WTC11 (cell line): Measurements from ENCODE around the gene CDC20B. TPM values are rescaled to one million over a fixed set of nuclear protein-coding genes. Genes with fewer than 3 reads are reported as not detected.

Experiments used
- ATAC-seq: fragments of 200-7000 bp; cut with Tn5 transposase; 2 replicates; pipeline ENCODE4 v1.10.0; 2021; ENCODE audit warnings: mild to moderate bottlenecking, moderate library complexity
- CTCF ChIA-PET: fragments of 300-600 bp; sonication (Branson Sonifier 250); formaldehyde crosslinking; loops from one replicate; lab custom pipeline; 2021; ENCODE audit warnings: antibody characterized with exemption; lab: Charles Lee
- POLR2A ChIA-PET: fragments of 350-600 bp; sonication (Branson Sonifier 250); formaldehyde crosslinking; loops from one replicate; lab custom pipeline; 2021; ENCODE audit warnings: antibody characterized with exemption; lab: Charles Lee
- DNase-seq: peaks from one replicate; pipeline ENCODE4 v3.0.0; 2021; ENCODE audit warnings: low spot score
- H3K27ac Mint-ChIP-seq: 2 replicates; pipeline ENCODE4 v1.8.0; 2021; ENCODE audit warnings: mixed read lengths
- H3K27me3 Mint-ChIP-seq: 2 replicates; pipeline ENCODE4 v1.8.0; 2021; ENCODE audit warnings: low read depth, mild to moderate bottlenecking, moderate library complexity, mixed read lengths
- H3K36me3 Mint-ChIP-seq: 2 replicates; pipeline ENCODE4 v1.8.0; 2021; ENCODE audit warnings: mixed read lengths
- H3K4me1 Mint-ChIP-seq: 2 replicates; pipeline ENCODE4 v1.8.0; 2022; ENCODE audit warnings: mixed read lengths
- H3K4me3 Mint-ChIP-seq: 2 replicates; pipeline ENCODE4 v1.8.0; 2021; ENCODE audit warnings: mild to moderate bottlenecking, moderate library complexity, mixed read lengths
- H3K9me3 Mint-ChIP-seq: 2 replicates; pipeline ENCODE4 v1.8.0; 2021; ENCODE audit warnings: mixed read lengths
- CBFB ChIP-seq: sonication (generic); formaldehyde crosslinking; IDR thresholded peaks from 2 replicates; pipeline ENCODE4 v1.8.1; 2022; ENCODE audit warnings: mild to moderate bottlenecking, low read depth, missing genetic modification reagents
- CREM ChIP-seq: sonication (generic); formaldehyde crosslinking; IDR thresholded peaks from 2 replicates; pipeline ENCODE4 v1.8.1; 2022; ENCODE audit warnings: mild to moderate bottlenecking, missing genetic modification reagents, moderate library complexity
- ELF4 ChIP-seq: sonication (generic); formaldehyde crosslinking; IDR thresholded peaks from 2 replicates; pipeline ENCODE4 v1.8.1; 2022; ENCODE audit warnings: low read depth, mild to moderate bottlenecking, moderate library complexity, missing genetic modification reagents
- FOXJ3 ChIP-seq: sonication (generic); formaldehyde crosslinking; IDR thresholded peaks from 2 replicates; pipeline ENCODE4 v1.9.0; 2021; ENCODE audit warnings: missing genetic modification reagents, mild to moderate bottlenecking, borderline replicate concordance
- FOXP1 ChIP-seq: sonication (generic); formaldehyde crosslinking; IDR thresholded peaks from 2 replicates; pipeline ENCODE4 v1.8.0; 2022; ENCODE audit warnings: missing genetic modification reagents, mild to moderate bottlenecking, moderate library complexity, borderline replicate concordance
- GABPB1 ChIP-seq: sonication (generic); formaldehyde crosslinking; IDR thresholded peaks from 2 replicates; pipeline ENCODE4 v1.8.1; 2023; ENCODE audit warnings: mild to moderate bottlenecking, missing genetic modification reagents
- GRHL2 ChIP-seq: fragments of 250-450 bp; sonication (Bioruptor Pico); IDR thresholded peaks from 2 replicates; pipeline ENCODE4 v1.8.0; 2022; ENCODE audit warnings: mild to moderate bottlenecking, moderate library complexity; ENCODE audit not compliant: insufficient replicate concordance, severe bottlenecking
- GTF2I ChIP-seq: fragments of 250-450 bp; sonication (Bioruptor Pico); conservative IDR thresholded peaks from 2 replicates; pipeline ENCODE4 v1.4.0; 2021; ENCODE audit warnings: mild to moderate bottlenecking
- JAZF1 ChIP-seq: fragments of 250-450 bp; sonication (Bioruptor Pico); IDR thresholded peaks from 2 replicates; pipeline ENCODE4 v1.9.0; 2021; ENCODE audit warnings: moderate library complexity, mild to moderate bottlenecking, inconsistent platforms
- KAT7 ChIP-seq: sonication (generic); formaldehyde crosslinking; IDR thresholded peaks from 2 replicates; pipeline ENCODE4 v1.8.1; 2023; ENCODE audit warnings: missing genetic modification reagents, mild to moderate bottlenecking, borderline replicate concordance
- MYBL2 ChIP-seq: sonication (generic); formaldehyde crosslinking; IDR thresholded peaks from 2 replicates; pipeline ENCODE4 v1.8.1; 2023; ENCODE audit warnings: mild to moderate bottlenecking, moderate library complexity, missing genetic modification reagents
- NR1H2 ChIP-seq: sonication (generic); formaldehyde crosslinking; IDR thresholded peaks from 2 replicates; pipeline ENCODE4 v1.9.0; 2021; ENCODE audit warnings: mild to moderate bottlenecking, moderate library complexity, missing genetic modification reagents
- NR2C2 ChIP-seq: sonication (generic); formaldehyde crosslinking; IDR thresholded peaks from 2 replicates; pipeline ENCODE4 v1.8.0; 2022; ENCODE audit warnings: mild to moderate bottlenecking, missing genetic modification reagents
- NR3C1 ChIP-seq: sonication (generic); formaldehyde crosslinking; conservative IDR thresholded peaks from 2 replicates; pipeline ENCODE4 v1.8.1; 2023; ENCODE audit warnings: low read depth, mild to moderate bottlenecking, missing genetic modification reagents
- RORB ChIP-seq: fragments of 250-450 bp; sonication (Bioruptor Pico); IDR thresholded peaks from 2 replicates; pipeline ENCODE4 v1.9.0; 2021; ENCODE audit warnings: mild to moderate bottlenecking
- SP1 ChIP-seq: sonication (generic); formaldehyde crosslinking; conservative IDR thresholded peaks from 2 replicates; pipeline ENCODE4 v1.8.1; 2022; ENCODE audit warnings: missing genetic modification reagents
- ZNF121 ChIP-seq: sonication (generic); formaldehyde crosslinking; IDR thresholded peaks from 2 replicates; pipeline ENCODE4 v1.8.0; 2023; ENCODE audit warnings: missing genetic modification reagents
- ZNF232 ChIP-seq: sonication (generic); formaldehyde crosslinking; IDR thresholded peaks from 2 replicates; pipeline ENCODE4 v1.8.0; 2022; ENCODE audit warnings: mild to moderate bottlenecking, missing genetic modification reagents
- ZNF263 ChIP-seq: sonication (generic); formaldehyde crosslinking; IDR thresholded peaks from 2 replicates; pipeline ENCODE4 v1.8.1; 2022; ENCODE audit warnings: low read depth, mild to moderate bottlenecking, moderate library complexity, missing genetic modification reagents
- ZNF396 ChIP-seq: fragments of 250-450 bp; sonication (Bioruptor Pico); IDR thresholded peaks from 2 replicates; pipeline ENCODE4 v1.8.0; 2021; ENCODE audit warnings: mild to moderate bottlenecking, moderate library complexity, borderline replicate concordance
- total RNA-seq: library from RNA; stranded (reverse); gene quantifications from 3 replicates; pipeline ENCODE4 v1.2.3, GENCODE V29; 2021
- TF ChIP-seq, protein P1 (sequence below): fragments of 250-450 bp; sonication (Bioruptor Pico); IDR thresholded peaks from 2 replicates; pipeline ENCODE4 v1.8.0; 2021; ENCODE audit warnings: mild to moderate bottlenecking
- TF ChIP-seq, protein P2 (sequence below): sonication (generic); formaldehyde crosslinking; IDR thresholded peaks from 2 replicates; pipeline ENCODE4 v1.8.0; 2023; ENCODE audit warnings: missing genetic modification reagents, mild to moderate bottlenecking, borderline replicate concordance
- TF ChIP-seq, protein P3 (sequence below): sonication (generic); formaldehyde crosslinking; IDR thresholded peaks from 2 replicates; pipeline ENCODE4 v1.8.1; 2022; ENCODE audit warnings: mild to moderate bottlenecking, missing genetic modification reagents, moderate library complexity, borderline replicate concordance

CDC20B gene
- total RNA-seq, 1 experiment from 2014 or later = not detected

DNA sequence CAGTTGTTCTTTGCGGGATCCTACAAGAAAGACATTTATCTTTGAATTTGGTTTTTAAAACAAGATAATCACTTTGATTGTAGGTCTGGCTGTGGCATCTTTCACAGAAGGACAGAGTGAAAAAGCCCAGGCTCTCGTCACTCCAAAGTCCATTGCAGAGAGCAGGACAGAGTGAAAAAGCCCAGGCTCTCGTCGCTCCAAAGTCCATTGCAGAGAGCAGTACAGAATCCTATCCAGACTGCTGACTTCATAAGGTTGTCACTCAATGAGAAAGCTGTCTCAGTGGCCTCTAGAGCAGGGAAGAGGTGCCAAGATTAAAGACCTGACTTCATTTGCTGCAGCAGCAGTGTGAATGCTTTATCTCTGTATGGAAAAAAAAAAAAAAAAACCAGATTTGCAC lies 29.4 kb downstream of the CDC20B start (continued):
- TF ChIP-seq ZNF263 (CRISPR knock-in tag) = no peak

DNA sequence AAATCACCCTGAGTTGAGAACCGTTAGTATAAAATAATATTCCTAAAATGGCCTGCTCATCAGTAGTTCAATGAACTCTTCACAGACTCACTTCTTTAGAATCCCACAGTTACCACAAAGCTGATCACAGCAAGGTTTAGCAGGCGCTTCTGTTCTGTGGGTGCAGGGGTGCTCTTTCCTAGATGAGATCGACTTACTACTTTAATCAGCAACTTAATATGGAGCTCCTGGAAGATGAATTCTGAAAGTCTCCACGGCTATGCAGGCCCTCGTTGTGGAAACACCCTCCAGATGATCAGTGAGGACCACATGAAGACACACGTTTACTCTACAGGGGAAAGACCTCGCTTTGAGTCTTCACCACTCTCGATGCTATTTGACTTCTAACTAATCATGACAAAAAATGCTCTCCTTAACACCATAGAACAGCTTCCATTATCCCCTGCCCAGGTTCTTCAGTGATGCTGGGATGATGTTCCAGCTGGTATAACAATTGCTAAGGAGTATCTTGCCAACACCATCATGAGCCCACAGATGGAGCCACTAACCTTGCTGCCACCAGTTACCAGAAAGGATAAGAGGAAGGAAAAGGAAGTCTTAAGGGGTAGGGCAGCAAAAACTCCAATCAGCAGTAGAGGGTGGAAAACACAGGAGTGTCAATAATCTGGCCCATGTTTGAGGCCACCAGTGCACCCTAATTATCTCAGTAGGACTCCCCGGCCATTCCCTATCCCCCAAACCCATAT lies 30.9 kb downstream of the CDC20B start:
- CTCF ChIA-PET = interaction anchor here (0.7 to 1.5 kb wide), 5 partner anchors 116 to 236 kb away, joined by 3 to 6 read pairs (median 4); no protein-coding TSS in a partner anchor
- no peaks in the 10 kb centered on the region; the same call in 1 of the 2 replicates for H3K27me3 Mint-ChIP-seq
- TF ChIP-seq GABPB1 (no peak), FOXP1 (CRISPR knock-in tag) (no peak)
- TF ChIP-seq, protein P1, sequence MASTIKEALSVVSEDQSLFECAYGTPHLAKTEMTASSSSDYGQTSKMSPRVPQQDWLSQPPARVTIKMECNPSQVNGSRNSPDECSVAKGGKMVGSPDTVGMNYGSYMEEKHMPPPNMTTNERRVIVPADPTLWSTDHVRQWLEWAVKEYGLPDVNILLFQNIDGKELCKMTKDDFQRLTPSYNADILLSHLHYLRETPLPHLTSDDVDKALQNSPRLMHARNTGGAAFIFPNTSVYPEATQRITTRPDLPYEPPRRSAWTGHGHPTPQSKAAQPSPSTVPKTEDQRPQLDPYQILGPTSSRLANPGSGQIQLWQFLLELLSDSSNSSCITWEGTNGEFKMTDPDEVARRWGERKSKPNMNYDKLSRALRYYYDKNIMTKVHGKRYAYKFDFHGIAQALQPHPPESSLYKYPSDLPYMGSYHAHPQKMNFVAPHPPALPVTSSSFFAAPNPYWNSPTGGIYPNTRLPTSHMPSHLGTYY (CRISPR knock-in tag) = no peak
- no peaks in the 10 kb centered on the region for H3K9me3 Mint-ChIP-seq
- H3K4me3 Mint-ChIP-seq = no peak overlapping the region
- DNase-seq (no peak), ATAC-seq (no peak)
- H3K36me3 Mint-ChIP-seq = no peaks in the 10 kb centered on the region
- POLR2A ChIA-PET = interaction anchor here (1.0 kb wide), 1 partner anchor 182 kb away, joined by 3 read pairs; no protein-coding TSS in a partner anchor
- no peak overlapping the region for H3K27ac Mint-ChIP-seq
- peaks cover 4% of the 10 kb centered on the region for H3K4me1 Mint-ChIP-seq

DNA sequence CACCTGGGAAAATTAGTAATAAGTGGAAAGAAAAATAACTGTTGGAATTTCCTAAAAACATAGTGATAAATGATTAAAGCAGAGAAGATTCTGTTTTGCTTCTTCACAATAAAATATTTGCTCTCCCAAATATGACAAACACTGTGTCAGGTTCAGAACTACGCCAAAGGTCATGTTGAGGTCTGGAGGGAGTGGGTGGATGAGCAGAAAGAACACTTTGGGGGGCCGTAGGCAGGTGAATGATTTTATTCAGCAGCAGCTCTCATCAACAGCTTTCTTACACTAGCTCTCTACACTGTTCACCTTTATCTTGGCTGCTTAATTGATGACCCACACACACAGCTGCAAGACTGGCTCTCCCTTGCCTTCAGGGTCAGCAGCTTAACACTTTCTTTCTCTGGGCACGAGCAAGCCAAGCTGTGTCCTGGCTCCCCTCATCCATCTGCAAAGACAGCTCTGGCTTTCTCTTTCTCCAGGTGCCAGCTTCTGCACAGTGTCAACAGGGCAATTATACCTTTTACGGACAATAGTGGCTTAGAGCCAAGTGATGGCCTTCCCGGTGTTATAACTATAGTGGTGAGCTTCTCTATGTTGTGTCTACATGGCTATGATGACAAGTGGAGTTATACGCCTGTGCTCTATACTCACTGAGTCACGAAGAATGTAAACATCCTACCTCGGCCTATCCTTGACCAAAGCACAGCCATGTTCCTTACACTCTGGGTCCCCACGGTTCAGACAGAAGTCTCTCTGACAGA lies 31.9 kb downstream of the CDC20B start:
- ChIA-PET CTCF (interaction anchor here (0.8 to 1.9 kb wide), 5 partner anchors 19 to 236 kb away, joined by 3 to 7 read pairs (median 3); partner anchors contain the start of gene GPX8), POLR2A (interaction anchor here (1.0 kb wide), 1 partner anchor 181 kb away, joined by 3 read pairs; no protein-coding TSS in a partner anchor)
- H3K4me1 Mint-ChIP-seq = no peaks in the 10 kb centered on the region
- no peak for DNase-seq
- no peaks in the 10 kb centered on the region for H3K36me3 Mint-ChIP-seq
- TF ChIP-seq, protein P2, sequence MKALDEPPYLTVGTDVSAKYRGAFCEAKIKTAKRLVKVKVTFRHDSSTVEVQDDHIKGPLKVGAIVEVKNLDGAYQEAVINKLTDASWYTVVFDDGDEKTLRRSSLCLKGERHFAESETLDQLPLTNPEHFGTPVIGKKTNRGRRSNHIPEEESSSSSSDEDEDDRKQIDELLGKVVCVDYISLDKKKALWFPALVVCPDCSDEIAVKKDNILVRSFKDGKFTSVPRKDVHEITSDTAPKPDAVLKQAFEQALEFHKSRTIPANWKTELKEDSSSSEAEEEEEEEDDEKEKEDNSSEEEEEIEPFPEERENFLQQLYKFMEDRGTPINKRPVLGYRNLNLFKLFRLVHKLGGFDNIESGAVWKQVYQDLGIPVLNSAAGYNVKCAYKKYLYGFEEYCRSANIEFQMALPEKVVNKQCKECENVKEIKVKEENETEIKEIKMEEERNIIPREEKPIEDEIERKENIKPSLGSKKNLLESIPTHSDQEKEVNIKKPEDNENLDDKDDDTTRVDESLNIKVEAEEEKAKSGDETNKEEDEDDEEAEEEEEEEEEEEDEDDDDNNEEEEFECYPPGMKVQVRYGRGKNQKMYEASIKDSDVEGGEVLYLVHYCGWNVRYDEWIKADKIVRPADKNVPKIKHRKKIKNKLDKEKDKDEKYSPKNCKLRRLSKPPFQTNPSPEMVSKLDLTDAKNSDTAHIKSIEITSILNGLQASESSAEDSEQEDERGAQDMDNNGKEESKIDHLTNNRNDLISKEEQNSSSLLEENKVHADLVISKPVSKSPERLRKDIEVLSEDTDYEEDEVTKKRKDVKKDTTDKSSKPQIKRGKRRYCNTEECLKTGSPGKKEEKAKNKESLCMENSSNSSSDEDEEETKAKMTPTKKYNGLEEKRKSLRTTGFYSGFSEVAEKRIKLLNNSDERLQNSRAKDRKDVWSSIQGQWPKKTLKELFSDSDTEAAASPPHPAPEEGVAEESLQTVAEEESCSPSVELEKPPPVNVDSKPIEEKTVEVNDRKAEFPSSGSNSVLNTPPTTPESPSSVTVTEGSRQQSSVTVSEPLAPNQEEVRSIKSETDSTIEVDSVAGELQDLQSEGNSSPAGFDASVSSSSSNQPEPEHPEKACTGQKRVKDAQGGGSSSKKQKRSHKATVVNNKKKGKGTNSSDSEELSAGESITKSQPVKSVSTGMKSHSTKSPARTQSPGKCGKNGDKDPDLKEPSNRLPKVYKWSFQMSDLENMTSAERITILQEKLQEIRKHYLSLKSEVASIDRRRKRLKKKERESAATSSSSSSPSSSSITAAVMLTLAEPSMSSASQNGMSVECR (CRISPR knock-in tag) = no peak
- TF ChIP-seq NR2C2 (CRISPR knock-in tag) (no peak), ELF4 (CRISPR knock-in tag) (no peak), NR1H2 (CRISPR knock-in tag) (no peak), MYBL2 (no peak), GRHL2 (CRISPR knock-in tag) (no peak), ZNF121 (no peak), RORB (CRISPR knock-in tag) (no peak), ZNF232 (no peak), KAT7 (CRISPR knock-in tag) (no peak), NR3C1 (CRISPR knock-in tag) (no peak), SP1 (CRISPR knock-in tag) (no peak), GTF2I (CRISPR knock-in tag) (no peak), CBFB (CRISPR knock-in tag) (no peak), CREM (CRISPR knock-in tag) (no peak), FOXJ3 (CRISPR knock-in tag) (no peak), ZNF396 (no peak), JAZF1 (no peak)
- TF ChIP-seq, protein P1 (CRISPR knock-in tag) = no peak
- TF ChIP-seq, protein P3, sequence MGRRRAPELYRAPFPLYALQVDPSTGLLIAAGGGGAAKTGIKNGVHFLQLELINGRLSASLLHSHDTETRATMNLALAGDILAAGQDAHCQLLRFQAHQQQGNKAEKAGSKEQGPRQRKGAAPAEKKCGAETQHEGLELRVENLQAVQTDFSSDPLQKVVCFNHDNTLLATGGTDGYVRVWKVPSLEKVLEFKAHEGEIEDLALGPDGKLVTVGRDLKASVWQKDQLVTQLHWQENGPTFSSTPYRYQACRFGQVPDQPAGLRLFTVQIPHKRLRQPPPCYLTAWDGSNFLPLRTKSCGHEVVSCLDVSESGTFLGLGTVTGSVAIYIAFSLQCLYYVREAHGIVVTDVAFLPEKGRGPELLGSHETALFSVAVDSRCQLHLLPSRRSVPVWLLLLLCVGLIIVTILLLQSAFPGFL (CRISPR knock-in tag) = no peak
- TF ChIP-seq, all 79 proteins: peak for 0
- no peak overlapping the region for H3K27ac Mint-ChIP-seq
- no peaks in the 10 kb centered on the region; the same call in 1 of the 2 replicates for H3K27me3 Mint-ChIP-seq
- no peaks in the 10 kb centered on the region for H3K9me3 Mint-ChIP-seq
- H3K4me3 Mint-ChIP-seq = no peak overlapping the region
- no peak for ATAC-seq
